NCI-H446 treated with DMSO at 0.1 percent for 48 hours (cell line): ENCODE results near the gene PAQR4.

Experiments
- DNase-seq: peaks from one replicate; lab custom pipeline; 2025; lab: John Stamatoyannopoulos, UW

Gene PAQR4

DNA sequence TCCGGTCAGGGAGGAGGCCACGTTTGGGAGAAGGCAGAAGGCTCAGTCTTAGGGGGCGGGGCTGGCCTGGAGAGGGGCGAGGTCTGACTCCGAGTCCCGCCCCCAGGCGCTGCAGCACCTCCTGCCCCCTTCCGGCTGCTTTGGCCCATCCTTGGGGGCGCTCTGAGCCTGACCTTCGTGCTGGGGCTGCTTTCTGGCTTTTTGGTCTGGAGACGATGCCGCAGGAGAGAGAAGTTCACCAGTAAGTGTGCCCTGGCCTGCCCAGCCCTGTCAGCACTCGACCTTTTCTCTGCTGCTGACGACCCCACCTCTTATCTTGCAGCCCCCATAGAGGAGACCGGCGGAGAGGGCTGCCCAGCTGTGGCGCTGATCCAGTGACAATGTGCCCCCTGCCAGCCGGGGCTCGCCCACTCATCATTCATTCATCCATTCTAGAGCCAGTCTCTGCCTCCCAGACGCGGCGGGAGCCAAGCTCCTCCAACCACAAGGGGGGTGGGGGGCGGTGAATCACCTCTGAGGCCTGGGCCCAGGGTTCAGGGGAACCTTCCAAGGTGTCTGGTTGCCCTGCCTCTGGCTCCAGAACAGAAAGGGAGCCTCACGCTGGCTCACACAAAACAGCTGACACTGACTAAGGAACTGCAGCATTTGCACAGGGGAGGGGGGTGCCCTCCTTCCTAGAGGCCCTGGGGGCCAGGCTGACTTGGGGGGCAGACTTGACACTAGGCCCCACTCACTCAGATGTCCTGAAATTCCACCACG lies 52.5 kb downstream of the PAQR4 start:
- DNase-seq, result peak; percentile 42

DNA sequence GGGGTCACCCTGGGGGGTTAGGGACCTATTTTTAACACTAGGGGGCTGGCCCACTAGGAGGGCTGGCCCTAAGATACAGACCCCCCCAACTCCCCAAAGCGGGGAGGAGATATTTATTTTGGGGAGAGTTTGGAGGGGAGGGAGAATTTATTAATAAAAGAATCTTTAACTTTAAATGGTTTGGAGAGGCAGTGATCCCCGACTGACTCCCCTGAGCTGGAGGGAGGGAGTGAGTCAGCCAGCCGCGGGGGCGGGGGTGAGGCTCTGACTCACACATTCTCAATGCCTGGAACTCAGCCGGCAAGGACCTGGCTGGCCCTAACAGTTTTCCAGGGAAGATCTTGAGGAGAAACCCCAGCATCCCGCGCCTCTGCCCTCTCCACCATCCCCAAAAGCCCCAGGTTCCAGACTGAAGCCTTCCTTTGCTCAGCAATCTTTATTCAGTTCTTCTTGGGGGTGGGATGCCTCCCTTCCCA lies 53.1 kb downstream of the PAQR4 start:
- peak; percentile 76 for DNase-seq

DNA sequence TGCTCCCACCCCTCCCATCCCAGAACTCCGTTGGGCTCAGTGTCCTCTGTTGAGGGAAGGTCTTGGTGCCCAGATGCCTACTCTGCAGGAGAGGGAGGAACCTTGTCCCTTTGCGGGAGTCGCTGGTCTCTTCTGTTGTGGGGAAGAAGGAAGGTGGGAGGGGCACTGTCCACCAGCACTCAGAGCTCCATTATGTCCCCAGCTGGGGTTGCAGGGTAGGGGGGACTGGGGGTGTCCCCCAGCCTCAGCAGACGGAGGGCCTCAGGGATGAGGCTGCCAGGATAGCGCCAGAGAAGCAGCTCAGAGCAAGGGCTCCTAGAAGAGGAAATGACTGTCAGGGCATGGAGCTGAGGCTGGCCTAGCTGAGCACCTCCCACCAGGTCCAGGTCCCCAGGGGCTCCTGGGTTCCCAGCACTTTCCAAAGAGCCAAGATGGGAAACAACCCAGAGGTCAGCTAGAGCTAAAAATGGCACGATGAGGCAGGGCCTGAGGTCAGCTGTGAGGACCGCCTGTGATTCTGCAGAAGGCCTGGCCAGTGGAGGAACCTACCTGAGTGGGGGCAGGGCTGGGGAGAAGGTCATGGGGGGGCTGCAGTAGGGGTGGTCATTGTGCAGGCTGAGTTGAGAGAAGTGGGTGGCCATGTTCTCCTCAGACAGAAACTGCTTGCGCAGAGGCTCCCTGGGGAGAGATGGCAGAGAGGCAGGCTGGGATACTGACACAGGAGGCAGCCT lies 53.7 kb downstream of the PAQR4 start:
- DNase-seq, result no peak
